Body of pancreas (tissue), 4 donors: Measurements from ENCODE around the gene FGFR3. TPM values are rescaled to one million over a fixed set of nuclear protein-coding genes. Genes with fewer than 3 reads are reported as not detected.

Source experiments
- ATAC-seq: fragments of 150-250 bp; one replicate; pipeline ENCODE4 v1.9.1; 2016
- DNase-seq, 4 donors: peaks; one replicate each; pipeline ENCODE4 v3.0.0-alpha.2; 2019
- H3K27ac ChIP-seq, 4 donors: fragments of 200-600 bp; sonication (generic); 1 replicate in 3 of 4; 2 replicates in 1 of 4; pipeline versions ENCODE4 v1.5.1 to v1.6.1; 2016 to 2019; ENCODE audit warnings: mild to moderate bottlenecking in 1 of 4, mixed read lengths in 1 of 4, moderate library complexity in 1 of 4
- H3K27me3 ChIP-seq, 2 donors: fragments of 200-600 bp; sonication (generic); one replicate each; pipeline ENCODE4 v1.6.0; 2016; ENCODE audit warnings: mild to moderate bottlenecking in 1 of 2
- H3K36me3 ChIP-seq, 2 donors: fragments of 200-600 bp; sonication (generic); replicated peaks in 1 of 2; 2 replicates each; pipeline ENCODE4 v1.5.1; 2016; ENCODE audit warnings: low read depth in 2 of 2; ENCODE audit not compliant: insufficient read depth in 1 of 2
- H3K4me1 ChIP-seq: fragments of 200-600 bp; sonication (generic); one replicate; pipeline ENCODE4 v1.6.0; 2016
- H3K4me3 ChIP-seq, 2 donors: fragments of 200-600 bp; sonication (generic); 1 replicate in 1 of 2; 2 replicates in 1 of 2; pipeline ENCODE4 v1.5.1; 2016 to 2019
- H3K9me3 ChIP-seq, 3 donors: fragments of 200-600 bp; sonication (generic); 1 replicate in 2 of 3; 2 replicates in 1 of 3; pipeline ENCODE4 v1.5.1; 2016
- CTCF ChIP-seq, 7 experiments: fragments of 450-650 bp in 4 of 7; fragments of 200-600 bp in 3 of 7; sonication (generic) in 3 of 7; IDR thresholded peaks; one replicate each; pipeline ENCODE4 v1.5.1; 2016 to 2019; ENCODE audit warnings: antibody characterized with exemption in 7 of 7
- POLR2A ChIP-seq, 3 donors: fragments of 450-650 bp; IDR thresholded peaks; one replicate each; pipeline ENCODE4 v1.6.1; 2016; ENCODE audit warnings: antibody characterized with exemption in 3 of 3, mild to moderate bottlenecking in 2 of 3
- WGBS, 2 donors: methylation state at CpG; one replicate each; pipeline ENCODE4 v1.1.5; 2017; 5-methylcytosine and 5-hydroxymethylcytosine counted together
- intact Hi-C: fragments of 100-400 bp; cut with DNase I; formaldehyde crosslinking; loops from one replicate; pipeline ENCODE4 v1.15.1; 2023
- total RNA-seq, 2 donors: library from RNA; depleted of rRNA; stranded (reverse); fragments of >200 nt; gene quantifications; one replicate each; pipeline ENCODE4 v1.1.0, GENCODE V29; 2016

The FGFR3 gene
- total RNA-seq, 2 donors from 2014 or later = 114 to 196 TPM

- TF ChIP-seq POLR2A (IDR thresholded peaks at IDR 0.05) (no peak), CTCF (IDR thresholded peaks at IDR 0.05) (no peak)
- ATAC-seq (no peak), DNase-seq (no peak)
- Histone ChIP-seq H3K27ac (no peak overlapping the region), H3K36me3 (no peaks in the 10 kb centered on the region), H3K4me1 (peaks cover 36% of the 10 kb centered on the region), H3K4me3 (no peak overlapping the region), H3K9me3 (no peaks in the 10 kb centered on the region), H3K27me3 (no peaks in the 10 kb centered on the region)
- intact Hi-C loops = loop anchor here (10.0 kb wide), 1 partner anchor 47 kb away; no protein-coding TSS in a partner anchor
- WGBS, 2 donors = 75 to 80% methylated on average over 2 to 4 of the region's 5 CpGs
Observed at GRCh38 chr4:1857931-1858330, 64.8 kb downstream of the FGFR3 start.

Other genes starting within 250 kb of the FGFR3 start
- 1 to 10 TPM in 1 of 2 donors, under 1 TPM in 1; 0.66 to 2.3 TPM for gene FAM53A, start 109.0 kb upstream of the FGFR3 start, total RNA-seq
- 10 to 100 TPM; 23.7 to 26.2 TPM for gene SLBP, start 81.0 kb upstream of the FGFR3 start, total RNA-seq
- 10 to 100 TPM; 26.7 to 53.1 TPM for gene TMEM129, start 72.0 kb upstream of the FGFR3 start, total RNA-seq
- gene TACC3, start 71.8 kb upstream of the FGFR3 start, total RNA-seq = 1 to 10 TPM; 5.7 to 8.9 TPM
- 10 to 100 TPM; 23.3 to 52.4 TPM for gene LETM1, start 62.9 kb downstream of the FGFR3 start, total RNA-seq
- 10 to 100 TPM; 38.1 to 40.2 TPM for gene NSD2, start 78.1 kb downstream of the FGFR3 start, total RNA-seq
- 10 to 100 TPM; 19.7 to 74.5 TPM for gene NELFA, start 215.7 kb downstream of the FGFR3 start, total RNA-seq